ENCODE results near the gene CASKIN1.

- no peak for TF ChIP-seq CTCF (IDR thresholded peaks at IDR 0.05)
- TF ChIP-seq POLR2A (IDR thresholded peaks at IDR 0.05) = no peak
These were observed 41.2 kb upstream of the CASKIN1 start for GRCh38 chr16:2237493-2238149.

Data from testis (tissue), 2 donors.